ENCODE measurements around the gene CPNE5.
A peak's percentile ranks its signal among the peaks of the same experiment; 100 is the strongest.

Gene CPNE5

DNA sequence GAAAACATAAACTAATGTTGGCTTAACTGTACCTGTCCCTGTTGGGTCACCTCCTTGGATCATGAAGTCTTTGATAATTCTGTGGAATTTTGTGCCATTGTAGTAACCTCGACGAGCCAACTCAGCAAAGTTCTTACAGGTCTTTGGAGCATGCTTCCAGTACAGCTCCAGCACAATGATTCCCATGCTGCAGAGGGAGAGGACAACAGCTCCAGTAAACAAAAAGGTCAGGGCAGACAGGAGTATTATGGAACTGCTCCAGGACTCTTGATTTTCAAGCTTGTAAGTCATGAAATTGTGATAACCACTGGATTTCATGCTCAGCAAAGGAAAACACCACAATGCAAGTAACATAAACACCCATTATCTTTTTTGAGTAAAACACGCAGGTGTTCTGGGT lies 32.4 kb upstream of the CPNE5 start:
- Histone ChIP-seq H3K4me1 (ENCODE audit: control insufficient read depth, insufficient read depth, low read length) (peaks cover 5% of the 10 kb centered on the region; the same call in 1 of the 2 replicates), H3K9ac (ENCODE audit: low read length) (no peak overlapping the region), H3K27me3 (ENCODE audit: control insufficient read depth, insufficient read depth, low read length) (no peaks in the 10 kb centered on the region), H3K4me3 (ENCODE audit: low read depth, low read length) (no peak overlapping the region), H3K27ac (ENCODE audit: low read depth, low read length) (no peak overlapping the region), H3K9me3 (ENCODE audit: control insufficient read depth, insufficient read depth, low read depth, low read length) (no peaks in the 10 kb centered on the region), H3K36me3 (ENCODE audit: control insufficient read depth, insufficient read depth, low read length) (peaks cover 32% of the 10 kb centered on the region)

DNA sequence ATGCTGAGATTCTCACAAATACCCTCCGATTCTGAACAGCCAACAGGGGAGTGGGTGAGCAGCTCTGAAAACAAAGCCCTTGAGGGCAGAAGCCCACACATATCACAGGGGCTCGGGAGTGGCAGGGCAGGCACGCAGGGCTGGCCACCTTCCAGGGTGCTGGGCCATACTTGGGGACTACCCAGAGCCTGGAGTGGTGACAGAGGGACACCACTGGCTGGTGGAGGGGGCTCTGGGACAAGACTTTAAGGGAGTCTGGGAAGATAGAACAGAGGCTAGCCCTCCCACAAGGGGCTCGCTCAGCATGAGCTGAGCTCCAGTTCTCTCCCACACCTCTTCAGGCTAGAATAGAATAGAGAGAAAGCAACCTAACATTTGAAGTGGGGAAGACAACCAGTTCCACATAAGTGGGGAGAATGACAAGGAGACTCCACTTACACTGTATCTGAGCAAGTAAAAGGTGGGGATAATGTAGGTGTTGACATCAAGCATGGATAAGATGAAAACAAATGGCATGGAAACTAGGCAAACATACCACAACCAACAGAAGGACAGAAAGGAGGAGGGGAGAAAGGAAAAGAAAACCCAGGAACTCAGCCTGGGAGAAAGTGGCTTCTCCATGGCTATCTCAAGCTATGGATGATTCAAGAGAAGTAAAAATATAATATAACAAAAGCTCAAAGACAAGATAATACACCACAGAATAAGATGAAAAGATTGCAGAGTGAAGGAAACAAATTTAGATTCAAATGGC lies 28.4 kb upstream of the CPNE5 start:
- no peak overlapping the region for H3K4me3 ChIP-seq (ENCODE audit: low read depth, low read length)
- no peaks in the 10 kb centered on the region for H3K27me3 ChIP-seq (ENCODE audit: control insufficient read depth, insufficient read depth, low read length)
- H3K27ac ChIP-seq (ENCODE audit: low read depth, low read length) = no peak overlapping the region
- no peaks in the 10 kb centered on the region for H3K4me1 ChIP-seq (ENCODE audit: control insufficient read depth, insufficient read depth, low read length)
- peaks cover 71% of the 10 kb centered on the region for H3K36me3 ChIP-seq (ENCODE audit: control insufficient read depth, insufficient read depth, low read length)
- H3K9ac ChIP-seq (ENCODE audit: low read length) = no peak overlapping the region
- no peaks in the 10 kb centered on the region for H3K9me3 ChIP-seq (ENCODE audit: control insufficient read depth, insufficient read depth, low read depth, low read length)

DNA sequence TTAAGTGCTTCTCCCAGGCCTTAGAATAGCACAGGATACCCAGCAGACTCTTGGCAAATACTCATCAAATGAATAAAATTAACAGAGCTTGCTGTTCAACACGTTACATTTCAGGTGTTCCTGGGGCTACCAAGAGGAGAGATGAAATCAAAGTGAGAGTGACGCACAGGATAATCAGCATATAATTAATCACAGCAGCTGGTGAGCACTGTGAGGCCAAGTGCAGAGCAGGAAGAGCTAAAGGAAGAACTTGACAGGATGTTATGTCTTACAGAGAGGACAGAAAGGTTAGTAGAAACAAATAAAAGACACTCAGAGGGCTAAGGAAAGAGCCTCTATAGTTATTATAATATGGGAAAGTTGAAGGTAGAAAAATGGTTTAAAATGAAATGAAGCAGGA lies 26.6 kb upstream of the CPNE5 start:
- H3K4me3 ChIP-seq (ENCODE audit: low read depth, low read length) = no peak overlapping the region
- H3K9me3 ChIP-seq (ENCODE audit: control insufficient read depth, insufficient read depth, low read depth, low read length) = no peaks in the 10 kb centered on the region
- H3K4me1 ChIP-seq (ENCODE audit: control insufficient read depth, insufficient read depth, low read length) = no peaks in the 10 kb centered on the region
- H3K36me3 ChIP-seq (ENCODE audit: control insufficient read depth, insufficient read depth, low read length) = peaks cover 67% of the 10 kb centered on the region
- H3K27ac ChIP-seq (ENCODE audit: low read depth, low read length) = no peak overlapping the region
- H3K9ac ChIP-seq (ENCODE audit: low read length) = no peak overlapping the region
- no peaks in the 10 kb centered on the region for H3K27me3 ChIP-seq (ENCODE audit: control insufficient read depth, insufficient read depth, low read length)

DNA sequence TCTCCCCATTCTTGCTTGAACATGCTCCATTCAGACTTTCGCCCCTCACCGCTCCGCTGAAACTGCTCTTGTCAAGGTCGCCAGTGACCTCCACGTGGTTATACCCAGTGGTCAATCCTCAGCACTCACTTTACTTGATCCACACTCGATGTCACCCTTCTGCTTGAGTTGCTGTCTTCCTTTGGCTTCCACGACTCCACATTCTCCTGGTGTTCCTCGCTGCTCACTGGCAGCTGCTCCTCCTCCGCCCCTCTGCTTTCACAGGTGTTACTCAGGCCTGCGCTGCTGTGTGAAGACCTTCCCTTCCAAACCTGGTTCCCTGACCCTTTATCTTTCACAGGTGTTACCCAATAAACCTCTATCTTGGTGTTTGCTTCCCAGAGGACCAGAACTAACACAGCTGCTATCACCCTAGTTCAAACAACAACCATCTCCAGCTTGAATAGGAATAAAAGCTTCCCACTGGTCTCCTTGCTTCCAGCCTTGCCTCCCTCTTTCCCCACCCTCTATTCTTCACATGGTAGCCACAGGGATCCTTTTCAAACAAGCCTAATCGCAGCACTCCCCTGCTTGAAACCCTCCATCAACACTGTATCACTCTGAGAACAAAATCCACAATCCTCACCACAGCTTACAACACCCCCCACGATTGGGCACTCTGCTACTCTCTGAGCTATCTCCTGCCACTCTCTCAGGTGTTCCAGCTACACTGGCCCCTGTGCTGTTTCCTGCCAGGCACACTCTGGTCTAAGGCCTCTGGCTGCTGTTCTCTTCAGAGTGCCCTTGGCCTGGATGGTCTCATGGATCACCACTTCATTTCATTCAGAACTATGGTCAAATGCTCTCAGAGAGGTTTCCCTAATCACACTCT lies 24.7 kb upstream of the CPNE5 start:
- Histone ChIP-seq H3K9ac (ENCODE audit: low read length) (no peak overlapping the region), H3K4me1 (ENCODE audit: control insufficient read depth, insufficient read depth, low read length) (peaks cover 4% of the 10 kb centered on the region), H3K9me3 (ENCODE audit: control insufficient read depth, insufficient read depth, low read depth, low read length) (no peaks in the 10 kb centered on the region), H3K27me3 (ENCODE audit: control insufficient read depth, insufficient read depth, low read length) (no peaks in the 10 kb centered on the region), H3K36me3 (ENCODE audit: control insufficient read depth, insufficient read depth, low read length) (peaks cover 59% of the 10 kb centered on the region), H3K27ac (ENCODE audit: low read depth, low read length) (no peak overlapping the region), H3K4me3 (ENCODE audit: low read depth, low read length) (no peak overlapping the region)

DNA sequence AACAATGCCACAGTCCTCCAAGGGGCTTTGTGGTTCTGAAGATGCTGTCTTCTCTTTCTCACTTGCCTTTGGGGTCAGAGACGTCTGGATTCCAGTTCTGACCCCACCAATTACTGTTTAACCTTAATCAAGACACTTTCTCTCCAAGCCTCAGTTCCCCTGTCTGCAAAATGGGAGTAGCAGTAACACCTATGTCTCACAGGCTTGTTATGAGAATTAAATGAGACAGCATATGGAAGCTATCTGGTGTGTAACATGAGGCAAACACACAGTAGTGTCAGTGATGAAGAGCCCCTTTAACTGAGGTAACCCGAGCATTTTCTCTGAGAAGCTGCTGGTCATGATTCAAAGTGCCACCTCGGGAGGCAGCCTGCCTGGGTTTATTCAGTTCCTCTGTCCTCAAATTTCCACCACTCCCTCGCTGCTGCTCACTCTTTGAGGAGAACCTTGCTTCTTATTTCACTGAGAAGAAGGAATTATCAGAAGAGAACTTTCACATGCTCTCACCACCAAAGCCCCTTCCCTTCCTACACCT lies 23.7 kb upstream of the CPNE5 start:
- Histone ChIP-seq H3K27me3 (ENCODE audit: control insufficient read depth, insufficient read depth, low read length) (no peaks in the 10 kb centered on the region), H3K9me3 (ENCODE audit: control insufficient read depth, insufficient read depth, low read depth, low read length) (no peaks in the 10 kb centered on the region), H3K36me3 (ENCODE audit: control insufficient read depth, insufficient read depth, low read length) (peaks cover 59% of the 10 kb centered on the region), H3K9ac (ENCODE audit: low read length) (no peak overlapping the region), H3K4me3 (ENCODE audit: low read depth, low read length) (no peak overlapping the region), H3K27ac (ENCODE audit: low read depth, low read length) (no peak overlapping the region), H3K4me1 (ENCODE audit: control insufficient read depth, insufficient read depth, low read length) (peaks cover 12% of the 10 kb centered on the region)

DNA sequence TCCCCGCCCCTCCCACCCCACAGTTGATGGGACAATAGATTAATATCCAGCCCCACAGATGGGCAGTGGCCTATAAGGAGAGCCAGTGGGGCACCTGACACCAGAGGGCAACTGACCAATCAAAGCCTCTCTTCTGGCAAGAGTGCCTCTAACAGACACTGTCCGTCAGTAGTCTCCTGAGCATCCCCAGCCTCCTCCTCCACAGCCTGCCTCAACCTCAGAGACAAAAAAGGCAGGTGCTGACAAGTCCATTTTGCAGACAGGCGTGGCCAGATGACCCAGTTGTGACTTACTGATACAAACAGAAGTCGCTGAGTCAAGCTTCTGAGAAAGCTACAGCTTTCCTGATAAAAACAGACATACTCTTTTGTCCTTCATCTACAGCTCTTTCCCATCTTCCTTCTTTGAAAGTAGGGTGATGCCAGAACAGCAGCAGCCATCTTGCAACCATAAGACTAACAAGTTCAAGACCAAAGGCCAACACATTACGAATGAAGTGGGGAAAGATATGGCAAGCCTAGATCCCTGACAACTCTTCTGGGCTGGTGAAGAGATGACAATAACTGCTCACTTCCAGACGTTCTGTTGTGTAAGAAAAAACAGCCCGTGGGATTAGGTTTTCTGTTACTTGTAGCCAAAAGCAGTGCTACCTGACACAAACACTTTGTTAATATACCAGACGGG lies 23.1 kb upstream of the CPNE5 start:
- Histone ChIP-seq H3K27ac (ENCODE audit: low read depth, low read length) (no peak overlapping the region), H3K27me3 (ENCODE audit: control insufficient read depth, insufficient read depth, low read length) (no peaks in the 10 kb centered on the region), H3K9me3 (ENCODE audit: control insufficient read depth, insufficient read depth, low read depth, low read length) (no peaks in the 10 kb centered on the region), H3K4me3 (ENCODE audit: low read depth, low read length) (no peak overlapping the region), H3K9ac (ENCODE audit: low read length) (no peak overlapping the region), H3K4me1 (ENCODE audit: control insufficient read depth, insufficient read depth, low read length) (peaks cover 12% of the 10 kb centered on the region), H3K36me3 (ENCODE audit: control insufficient read depth, insufficient read depth, low read length) (peaks cover 58% of the 10 kb centered on the region)

DNA sequence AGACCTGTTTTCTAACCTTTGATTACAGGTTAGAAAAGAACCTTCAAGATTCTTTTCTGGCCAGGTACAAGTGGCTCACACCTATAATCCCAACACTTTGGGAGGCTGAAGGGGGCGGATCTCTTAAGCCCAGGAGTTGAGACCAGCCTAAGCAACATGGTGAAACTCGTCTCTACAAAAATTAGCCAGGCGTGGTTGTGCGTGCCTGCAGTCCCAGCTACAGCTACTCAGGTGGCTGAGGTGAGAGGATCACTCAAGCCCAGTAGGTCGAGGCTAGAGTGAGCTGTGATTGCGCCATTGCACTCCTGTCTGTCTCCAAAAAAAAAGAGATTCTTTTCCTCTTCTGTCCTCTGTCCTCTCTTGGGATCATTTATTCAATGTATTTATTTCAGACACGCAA lies 20.9 kb upstream of the CPNE5 start:
- Histone ChIP-seq H3K36me3 (ENCODE audit: control insufficient read depth, insufficient read depth, low read length) (peaks cover 53% of the 10 kb centered on the region), H3K4me1 (ENCODE audit: control insufficient read depth, insufficient read depth, low read length) (peaks cover 12% of the 10 kb centered on the region), H3K27ac (ENCODE audit: low read depth, low read length) (no peak overlapping the region), H3K4me3 (ENCODE audit: low read depth, low read length) (no peak overlapping the region), H3K9ac (ENCODE audit: low read length) (no peak overlapping the region), H3K27me3 (ENCODE audit: control insufficient read depth, insufficient read depth, low read length) (no peaks in the 10 kb centered on the region), H3K9me3 (ENCODE audit: control insufficient read depth, insufficient read depth, low read depth, low read length) (no peaks in the 10 kb centered on the region)

DNA sequence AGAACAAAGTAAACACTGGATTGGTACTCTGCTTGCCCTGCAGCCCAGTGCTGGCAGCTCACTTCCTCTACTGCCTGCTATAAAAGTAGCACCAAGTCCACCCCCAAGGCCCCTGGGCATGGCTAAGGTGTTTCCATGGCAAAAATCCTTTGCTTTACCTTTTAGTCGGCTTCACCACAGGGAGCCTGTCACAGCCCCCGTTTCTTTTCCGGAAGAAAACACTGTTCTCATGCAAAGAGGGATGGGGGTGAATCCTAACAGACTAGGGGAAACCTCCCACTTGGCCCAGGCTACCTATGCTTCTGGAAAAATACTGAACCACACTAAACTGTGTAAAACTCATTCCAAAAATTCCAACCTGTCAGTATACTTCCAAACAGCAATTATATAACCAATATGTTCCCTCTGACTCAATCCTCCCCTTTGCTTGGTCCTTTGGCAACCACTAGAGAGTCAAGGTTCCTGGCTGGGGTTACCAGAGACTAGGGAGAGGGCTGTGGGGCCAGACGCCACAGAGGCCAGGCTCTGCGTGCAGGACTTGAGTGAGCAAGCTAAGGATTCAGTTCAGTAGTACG lies 19.2 kb upstream of the CPNE5 start:
- Histone ChIP-seq H3K9ac (ENCODE audit: low read length) (no peak overlapping the region), H3K4me1 (ENCODE audit: control insufficient read depth, insufficient read depth, low read length) (peaks cover 12% of the 10 kb centered on the region), H3K27ac (ENCODE audit: low read depth, low read length) (peak overlapping the region; percentile 11; the same call in 1 of the 2 replicates), H3K4me3 (ENCODE audit: low read depth, low read length) (peak overlapping the region; percentile 9; the same call in 1 of the 2 replicates), H3K27me3 (ENCODE audit: control insufficient read depth, insufficient read depth, low read length) (no peaks in the 10 kb centered on the region), H3K9me3 (ENCODE audit: control insufficient read depth, insufficient read depth, low read depth, low read length) (no peaks in the 10 kb centered on the region), H3K36me3 (ENCODE audit: control insufficient read depth, insufficient read depth, low read length) (peaks cover 55% of the 10 kb centered on the region)

DNA sequence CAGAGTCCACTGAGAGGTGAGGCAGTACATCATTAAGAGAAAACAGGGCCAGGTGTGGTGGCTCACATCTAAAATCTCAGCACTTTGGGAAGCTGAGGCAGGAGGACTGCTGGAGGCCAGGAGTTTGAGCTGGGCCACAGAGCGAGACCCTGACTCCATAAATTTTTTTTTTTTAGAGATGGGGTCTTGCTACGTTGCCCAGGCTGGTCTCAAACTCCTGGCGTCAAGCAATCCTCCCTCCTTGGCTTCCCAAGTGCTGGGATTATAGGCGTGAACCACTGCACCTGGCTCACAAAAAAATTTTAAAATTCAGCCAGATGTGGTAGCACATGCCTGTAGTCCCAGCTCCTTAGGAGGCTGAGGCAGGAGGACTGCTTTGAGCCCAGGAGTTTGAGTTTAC lies 18.1 kb upstream of the CPNE5 start:
- H3K27me3 ChIP-seq (ENCODE audit: control insufficient read depth, insufficient read depth, low read length) = no peaks in the 10 kb centered on the region
- no peak overlapping the region for H3K27ac ChIP-seq (ENCODE audit: low read depth, low read length)
- H3K4me1 ChIP-seq (ENCODE audit: control insufficient read depth, insufficient read depth, low read length) = peaks cover 12% of the 10 kb centered on the region
- peaks cover 55% of the 10 kb centered on the region for H3K36me3 ChIP-seq (ENCODE audit: control insufficient read depth, insufficient read depth, low read length)
- no peak overlapping the region for H3K4me3 ChIP-seq (ENCODE audit: low read depth, low read length)
- H3K9ac ChIP-seq (ENCODE audit: low read length) = no peak overlapping the region
- H3K9me3 ChIP-seq (ENCODE audit: control insufficient read depth, insufficient read depth, low read depth, low read length) = no peaks in the 10 kb centered on the region

DNA sequence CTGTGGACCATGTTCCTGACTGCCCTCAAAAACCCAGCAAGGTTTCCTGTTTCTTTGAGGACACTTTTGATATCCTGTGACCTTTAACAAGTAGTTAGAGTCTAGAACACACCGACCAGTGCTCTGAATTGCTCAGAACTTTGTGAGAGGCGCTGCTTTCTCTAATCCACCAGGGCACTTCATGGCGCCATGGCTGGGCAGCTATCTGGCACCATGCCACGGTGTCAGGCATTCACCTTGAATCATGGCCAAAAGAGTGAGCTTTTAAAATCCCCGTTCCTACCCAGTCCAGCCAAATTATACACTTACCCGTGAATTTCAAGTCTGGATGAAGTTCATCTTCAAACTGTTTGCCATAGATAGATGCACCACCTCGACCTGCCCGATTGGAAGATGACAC lies 17.0 kb upstream of the CPNE5 start:
- H3K9ac ChIP-seq (ENCODE audit: low read length) = no peak overlapping the region
- H3K27me3 ChIP-seq (ENCODE audit: control insufficient read depth, insufficient read depth, low read length) = no peaks in the 10 kb centered on the region
- H3K36me3 ChIP-seq (ENCODE audit: control insufficient read depth, insufficient read depth, low read length) = peaks cover 55% of the 10 kb centered on the region
- no peak overlapping the region for H3K4me3 ChIP-seq (ENCODE audit: low read depth, low read length)
- H3K27ac ChIP-seq (ENCODE audit: low read depth, low read length) = no peak overlapping the region
- H3K4me1 ChIP-seq (ENCODE audit: control insufficient read depth, insufficient read depth, low read length) = peaks cover 12% of the 10 kb centered on the region
- H3K9me3 ChIP-seq (ENCODE audit: control insufficient read depth, insufficient read depth, low read depth, low read length) = no peaks in the 10 kb centered on the region
